Activated gamma-delta T cell (primary cell): ENCODE data around the gene SPA17.

ENCODE experiments used
- DNase-seq: peaks from one replicate; lab custom pipeline; 2025; lab: John Stamatoyannopoulos, UW
- total RNA-seq, 2 donors: gene quantifications; one replicate each; lab custom pipeline; 2026; lab: John Stamatoyannopoulos, UW

The SPA17 gene
- 0.61 to 1.2 reads per million in 2 donors for total RNA-seq

GRCh38 chr11:124673333-124674167, at the start of gene SPA17, which contains the start of gene SIAE:
Gene SPA17 (plus strand): TSS chr11:124673904. CDS start chr11:124675265, 1,361 bp downstream.
Gene SIAE (minus strand): TSS chr11:124673739. CDS start chr11:124673708, 31 bp downstream.
- peak; percentile 62 for DNase-seq

DNA sequence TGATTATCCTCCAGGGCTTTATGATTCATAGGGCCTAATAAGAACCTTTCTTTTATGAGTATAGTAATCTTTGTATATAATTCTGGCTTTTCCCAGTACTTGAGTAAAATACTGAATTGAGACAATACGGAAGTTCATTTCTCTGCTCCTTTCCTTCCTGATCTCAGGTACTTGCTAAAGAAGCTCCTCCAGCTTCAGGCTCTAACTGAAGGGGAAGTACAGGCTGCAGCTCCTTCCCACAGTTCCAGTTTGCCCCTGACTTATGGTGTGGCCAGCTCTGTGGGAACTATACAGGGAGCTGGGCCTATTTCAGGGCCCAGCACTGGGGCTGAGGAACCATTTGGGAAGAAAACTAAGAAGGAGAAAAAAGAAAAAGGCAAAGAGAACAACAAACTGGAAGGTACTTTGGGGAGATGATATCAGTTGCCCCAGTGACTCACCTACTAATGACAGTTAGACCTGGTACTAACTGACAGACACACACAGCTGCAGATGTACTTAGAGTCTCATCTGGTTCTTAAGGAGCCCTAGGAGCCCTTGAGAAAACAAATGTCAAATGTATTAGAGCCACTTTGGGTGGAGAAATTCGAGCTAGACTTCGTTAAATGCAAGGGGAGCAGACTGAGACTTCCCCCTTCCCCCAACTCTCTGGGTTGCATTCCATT, 48.1 kb upstream of the SPA17 start:
- DNase-seq = no peak

- DNase-seq = no peak
Observed at GRCh38 chr11:124627546-124627945, 46.2 kb upstream of the SPA17 start.

- DNase-seq = no peak
Observed at GRCh38 chr11:124629961-124630360, 43.7 kb upstream of the SPA17 start.

GRCh38 chr11:124633355-124633754, 40.3 kb upstream of the SPA17 start:
- DNase-seq = no peak

- DNase-seq = no peak
Observed at GRCh38 chr11:124635932-124636331, 37.8 kb upstream of the SPA17 start.

DNA sequence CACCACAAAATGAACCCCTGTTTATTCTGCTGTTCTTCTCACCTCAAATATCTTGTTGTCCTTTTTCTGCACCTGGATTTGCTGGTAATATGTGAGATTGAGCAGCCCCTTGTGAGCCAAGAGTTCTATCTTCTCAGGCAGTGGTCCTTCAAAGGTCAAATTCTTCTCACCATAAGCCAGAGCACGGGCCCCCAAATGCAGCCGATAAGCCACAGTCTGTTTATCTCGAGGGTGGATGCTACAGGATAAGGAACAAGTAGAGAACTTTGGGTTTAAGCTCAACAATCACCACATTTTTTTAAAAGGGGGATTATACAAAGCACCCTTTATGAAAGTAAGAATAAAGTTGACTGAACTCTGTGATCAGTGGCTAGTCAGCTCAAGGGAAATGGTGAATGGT, 35.2 kb upstream of the SPA17 start:
- DNase-seq = no peak

- no peak for DNase-seq
Observed at GRCh38 chr11:124639186-124639585, 34.5 kb upstream of the SPA17 start.

GRCh38 chr11:124640666-124641065, 33.0 kb upstream of the SPA17 start:
- DNase-seq = no peak

DNA sequence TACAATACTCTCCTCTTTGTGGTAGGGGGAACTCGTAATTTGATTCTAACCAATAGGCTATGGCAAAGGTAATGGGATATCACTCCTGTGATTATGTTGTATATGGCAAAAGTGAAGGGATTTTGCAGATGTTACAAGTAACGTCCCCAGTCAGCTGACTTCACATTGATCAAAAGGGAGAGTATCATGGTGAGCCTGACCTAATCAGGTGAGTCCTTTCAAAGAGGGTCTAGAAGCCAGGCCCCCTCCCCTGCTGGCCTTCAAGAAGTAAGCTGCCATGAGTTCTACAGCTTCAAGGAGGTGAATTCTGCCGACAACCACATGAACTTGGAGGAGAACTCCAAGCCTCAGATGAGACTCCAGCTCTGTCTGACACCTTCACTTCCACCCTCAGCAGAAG, 31.1 kb upstream of the SPA17 start:
- no peak for DNase-seq

DNA sequence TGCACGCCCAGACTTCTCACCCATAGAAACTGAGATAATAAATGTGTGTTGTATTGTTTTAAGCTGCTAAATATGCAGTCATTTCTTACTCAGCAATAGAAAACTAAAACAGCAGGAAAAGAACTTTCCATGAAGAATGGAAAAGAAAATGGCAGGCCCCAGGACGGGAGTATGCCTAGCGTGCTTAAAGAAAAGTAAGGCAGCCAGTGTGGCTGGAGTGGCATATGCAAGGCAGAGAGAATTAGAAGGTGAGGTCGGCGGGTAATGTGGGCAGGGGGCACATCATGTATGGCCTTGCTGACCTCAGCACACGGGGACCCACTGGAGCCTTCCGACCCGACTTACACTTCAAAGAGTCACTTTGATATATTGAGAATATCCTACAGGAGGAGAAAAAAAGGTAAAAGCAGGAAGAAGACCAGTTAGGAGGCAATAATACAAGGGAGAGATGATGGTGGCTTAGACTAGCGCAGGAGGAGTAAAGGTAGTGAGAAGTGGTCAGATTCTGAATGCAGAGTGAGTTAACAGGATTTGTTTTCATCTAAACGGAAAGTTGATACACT, 30.6 kb upstream of the SPA17 start:
- no peak for DNase-seq

DNA sequence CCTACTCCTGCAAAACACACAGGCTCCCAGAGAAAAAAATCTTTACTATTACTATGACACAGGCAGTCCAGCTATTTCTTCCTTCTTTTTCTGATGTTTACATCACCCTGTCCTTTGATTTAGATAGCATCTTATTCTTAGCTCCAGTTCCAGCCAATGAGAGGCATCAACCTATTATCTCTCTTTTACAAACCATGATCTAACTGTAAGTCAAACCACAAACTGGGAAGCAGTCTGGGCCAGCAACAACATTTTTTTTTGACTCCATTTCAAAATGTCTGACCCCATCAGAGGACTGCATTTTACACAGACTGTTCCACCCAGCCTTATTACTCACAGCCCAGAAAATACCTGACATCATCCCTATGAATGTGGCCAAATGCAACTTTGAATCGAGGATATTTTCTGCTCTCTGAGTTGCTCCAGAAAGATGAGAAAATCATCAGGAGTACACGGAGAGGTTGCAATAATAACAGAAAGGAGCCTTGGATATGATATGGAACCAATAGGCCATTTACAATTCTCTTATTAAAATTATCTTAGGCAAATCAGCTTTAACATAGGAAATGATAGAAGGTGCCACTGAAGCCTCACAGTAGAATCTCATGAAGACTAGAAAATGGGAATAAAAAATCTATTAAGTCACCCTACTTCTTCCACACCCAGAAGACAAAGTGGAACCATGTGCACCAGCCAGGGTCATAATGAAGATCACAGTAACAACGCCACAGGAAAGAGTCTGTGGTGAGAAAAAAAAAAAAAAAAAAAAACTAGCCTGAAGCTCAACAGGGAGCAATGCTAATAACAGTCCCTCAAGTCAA, 29.9 kb upstream of the SPA17 start:
- no peak for DNase-seq

DNA sequence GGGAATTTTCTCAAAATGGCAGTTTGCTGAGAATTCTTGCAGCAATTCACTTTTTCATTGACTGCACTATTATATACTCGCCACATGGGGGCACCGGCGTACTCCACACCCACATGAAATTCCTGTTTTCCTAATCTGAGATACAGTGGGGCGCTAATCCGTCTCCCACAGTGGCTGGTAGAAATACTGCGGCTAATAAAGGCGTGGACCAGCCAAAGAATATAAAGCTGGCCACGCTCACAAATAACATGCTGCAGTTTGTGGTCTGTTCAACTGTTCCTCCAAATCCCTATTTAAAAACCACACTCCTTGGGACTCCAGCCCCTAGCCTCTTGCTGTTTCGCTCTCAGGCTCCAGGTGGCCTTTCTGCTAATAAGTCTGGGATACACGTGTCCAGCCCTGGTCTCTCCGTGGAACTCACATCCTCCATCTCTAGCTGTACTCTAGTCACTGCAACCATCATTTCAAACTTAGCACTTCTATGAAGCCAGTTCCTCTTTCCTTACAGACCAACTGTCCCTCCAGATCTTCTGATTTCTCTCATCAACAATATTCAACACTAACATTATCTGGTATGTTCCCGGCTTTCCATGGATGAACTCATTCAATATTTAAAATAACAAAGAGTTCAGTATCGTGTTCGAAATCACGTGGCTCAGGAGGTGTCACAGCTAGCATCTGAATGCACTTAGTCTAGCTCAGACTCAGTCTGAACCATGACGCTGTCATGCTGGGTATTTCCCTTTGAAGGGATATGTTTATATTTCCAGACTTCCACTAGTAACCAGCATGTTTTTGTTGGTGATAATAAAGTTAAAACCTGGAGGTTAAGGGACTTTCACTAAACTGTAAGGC, 29.1 kb upstream of the SPA17 start:
- no peak for DNase-seq

DNA sequence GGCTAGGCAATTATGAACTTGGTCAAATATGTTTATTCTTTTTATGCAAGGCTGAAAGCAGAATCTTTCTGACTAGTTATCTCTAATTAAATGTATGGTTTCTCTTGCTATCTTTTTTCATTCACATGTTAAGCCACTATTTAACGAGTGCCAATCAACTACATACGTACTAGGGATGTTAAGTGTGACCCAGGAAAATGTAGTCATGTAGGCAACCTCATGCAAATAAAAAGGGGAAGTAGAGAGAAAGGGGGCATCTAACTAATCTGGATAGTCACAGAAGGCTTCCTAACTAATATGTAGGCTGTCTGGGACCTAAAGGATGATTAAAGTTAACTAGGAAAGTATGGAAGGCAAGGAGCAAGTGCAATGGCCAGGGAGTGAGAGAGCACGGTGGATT, 27.6 kb upstream of the SPA17 start:
- DNase-seq = no peak

GRCh38 chr11:124648610-124649009, 25.1 kb upstream of the SPA17 start:
- no peak for DNase-seq

DNA sequence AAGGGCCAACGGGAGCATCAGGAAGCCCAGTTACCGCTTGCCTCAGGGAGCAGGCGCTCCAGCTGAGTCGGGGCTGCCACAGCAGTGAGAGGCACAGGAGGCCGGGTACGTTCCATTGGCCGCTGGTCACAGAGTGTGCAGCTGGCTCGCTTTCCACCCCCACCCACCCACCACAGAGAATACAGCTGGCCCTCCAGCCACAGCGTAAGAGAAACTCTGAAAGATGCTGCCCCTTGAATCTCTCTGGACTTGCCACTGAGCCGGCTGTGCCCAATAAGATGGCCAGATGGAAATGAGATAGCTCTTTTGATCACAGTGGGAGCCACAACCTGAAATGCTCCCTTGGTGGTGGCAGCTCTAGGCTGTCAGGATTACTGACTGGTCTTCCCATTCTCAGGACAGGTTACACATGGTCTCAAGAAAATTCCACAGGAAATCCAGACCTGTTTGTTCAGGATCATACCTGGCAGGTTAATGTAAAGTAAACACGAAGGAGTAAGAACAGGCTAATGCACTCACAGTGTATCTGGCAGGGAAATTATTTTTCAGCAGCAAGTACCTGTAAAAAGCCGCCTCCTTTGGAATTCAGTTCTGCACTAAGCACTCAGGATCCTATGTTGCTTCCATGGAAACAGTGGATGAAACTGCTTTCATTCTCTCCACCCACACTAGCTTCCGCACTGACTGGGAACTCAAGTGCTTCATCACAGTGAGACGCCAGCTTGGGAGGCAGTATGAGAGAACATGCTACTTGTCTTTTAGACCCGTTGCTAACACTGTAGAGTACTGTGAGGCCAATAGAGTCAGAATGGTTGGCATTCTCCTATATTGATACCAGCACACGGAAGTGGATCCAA, 16.7 kb upstream of the SPA17 start:
- no peak for DNase-seq

DNA sequence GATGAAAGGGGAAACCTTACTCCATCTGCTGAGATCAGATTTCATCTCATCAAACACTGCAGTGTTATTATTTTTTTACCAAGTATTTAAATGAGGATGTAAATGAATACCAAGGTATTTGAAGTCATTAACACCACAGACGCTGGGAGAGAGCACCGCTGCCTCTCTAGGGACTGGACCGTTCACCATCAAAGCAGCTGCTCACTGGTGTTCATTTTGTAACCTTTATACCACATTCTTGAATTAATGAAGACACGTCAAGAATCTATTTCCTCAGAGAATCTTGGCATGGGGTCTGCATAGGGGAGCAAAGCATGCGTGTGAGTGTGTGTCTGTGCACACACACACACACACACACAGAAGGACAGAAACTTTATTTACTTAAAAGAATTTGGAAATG, 15.8 kb upstream of the SPA17 start:
- DNase-seq = no peak

GRCh38 chr11:124658501-124658900, 15.2 kb upstream of the SPA17 start:
- DNase-seq = no peak

DNA sequence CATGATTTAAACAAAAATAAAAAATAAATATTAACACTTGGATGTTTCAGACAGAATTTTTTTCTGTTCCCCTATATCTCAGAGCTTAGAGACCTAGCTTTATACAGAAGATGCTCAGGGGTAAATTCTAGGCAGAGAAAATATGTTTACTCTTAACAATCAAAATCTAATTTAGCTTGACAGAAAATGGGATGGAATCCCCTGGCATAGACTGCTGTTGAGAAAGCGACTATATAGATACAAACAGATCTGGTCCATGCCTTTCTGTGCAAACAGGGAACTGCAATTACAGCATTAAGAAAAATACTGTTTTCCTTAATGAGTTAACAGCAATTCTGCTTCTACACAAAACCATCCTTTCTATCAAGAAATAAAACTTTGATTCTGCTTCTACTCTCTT, 14.7 kb upstream of the SPA17 start:
- DNase-seq = no peak

- no peak for DNase-seq
Observed at GRCh38 chr11:124661553-124661952, 12.2 kb upstream of the SPA17 start.
